Endothelial cell (in vitro differentiated cells): ENCODE measurements around the gene RLN2. TPM values are rescaled to one million over a fixed set of nuclear protein-coding genes. Genes with fewer than 3 reads are reported as not detected.
"Not testable (repeated sequence)": the region's sequence is repeated elsewhere in the genome, so short reads cannot be mapped to it uniquely, and the experiment has no call there.

Source experiments
- DNase-seq: peaks from one replicate; pipeline ENCODE4 v3.0.0; 2021; ENCODE audit warnings: low spot score
- H3K27ac Mint-ChIP-seq: one replicate; pipeline ENCODE4 v1.8.0; 2021; ENCODE audit warnings: mixed read lengths, inconsistent platforms; ENCODE audit not compliant: unreplicated experiment
- H3K27me3 Mint-ChIP-seq: one replicate; pipeline ENCODE4 v1.8.0; 2021; ENCODE audit warnings: mild to moderate bottlenecking, moderate library complexity, mixed read lengths, inconsistent platforms; ENCODE audit not compliant: unreplicated experiment
- H3K36me3 Mint-ChIP-seq: one replicate; pipeline ENCODE4 v1.8.0; 2021; ENCODE audit warnings: mild to moderate bottlenecking, low read depth, mixed read lengths, inconsistent platforms; ENCODE audit not compliant: unreplicated experiment
- H3K4me1 Mint-ChIP-seq: one replicate; pipeline ENCODE4 v1.8.0; 2021; ENCODE audit warnings: mild to moderate bottlenecking, mixed read lengths, inconsistent platforms; ENCODE audit not compliant: unreplicated experiment
- H3K4me3 Mint-ChIP-seq: one replicate; pipeline ENCODE4 v1.8.0; 2021; ENCODE audit warnings: mild to moderate bottlenecking, mixed read lengths, inconsistent platforms; ENCODE audit not compliant: unreplicated experiment
- H3K9me3 Mint-ChIP-seq: one replicate; pipeline ENCODE4 v1.8.0; 2021; ENCODE audit warnings: mixed read lengths, inconsistent platforms; ENCODE audit not compliant: unreplicated experiment
- CTCF ChIP-seq: fragments of 200-600 bp; sonication (generic); IDR thresholded peaks from one replicate; pipeline ENCODE4 v1.5.0; 2021; ENCODE audit warnings: antibody characterized with exemption; ENCODE audit not compliant: unreplicated experiment
- total RNA-seq: library from RNA; stranded (reverse); fragmentation: NEBNext Ultra II Directional; extraction: Animal tissue kit (Norgen Biotek cat#: 25700); gene quantifications from one replicate; pipeline ENCODE4 v1.2.1, GENCODE V29; 2021; ENCODE audit not compliant: unreplicated experiment

Gene RLN2
- total RNA-seq, 1 donor from 2014 or later: 1.4 TPM

- Mint-ChIP-seq H3K27me3 (peaks cover 3% of the 10 kb centered on the region), H3K36me3 (peaks cover 3% of the 10 kb centered on the region), H3K4me1 (no peaks in the 10 kb centered on the region), H3K27ac (no peak overlapping the region), H3K9me3 (no peaks in the 10 kb centered on the region), H3K4me3 (no peak overlapping the region)
- TF ChIP-seq CTCF: no peak
- DNase-seq: peak; percentile 8
These were observed 22.5 kb upstream of the RLN2 start for GRCh38 chr9:5326893-5327548.

GRCh38 chr9:5326187-5326586, 21.7 kb upstream of the RLN2 start:
- DNase-seq: no peak
- no peak for TF ChIP-seq CTCF
- H3K9me3 Mint-ChIP-seq: no peaks in the 10 kb centered on the region
- H3K27me3 Mint-ChIP-seq: peaks cover 3% of the 10 kb centered on the region
- peaks cover 7% of the 10 kb centered on the region for H3K4me1 Mint-ChIP-seq
- H3K36me3 Mint-ChIP-seq: peaks cover 3% of the 10 kb centered on the region
- no peak overlapping the region for H3K27ac Mint-ChIP-seq
- no peak overlapping the region for H3K4me3 Mint-ChIP-seq

- H3K4me1 Mint-ChIP-seq: peaks cover 13% of the 10 kb centered on the region
- not testable (repeated sequence) for H3K9me3 Mint-ChIP-seq, H3K27ac Mint-ChIP-seq, H3K36me3 Mint-ChIP-seq, H3K27me3 Mint-ChIP-seq, H3K4me3 Mint-ChIP-seq
- peak; percentile 6 for DNase-seq
These were observed 17.1 kb upstream of the RLN2 start for GRCh38 chr9:5321601-5322000.

GRCh38 chr9:5321058-5321457, 16.5 kb upstream of the RLN2 start:
- H3K27me3 Mint-ChIP-seq: peaks cover 1% of the 10 kb centered on the region
- no peak overlapping the region for H3K4me3 Mint-ChIP-seq
- peaks cover 13% of the 10 kb centered on the region for H3K4me1 Mint-ChIP-seq
- no peaks in the 10 kb centered on the region for H3K9me3 Mint-ChIP-seq
- no peak for TF ChIP-seq CTCF
- DNase-seq: no peak
- no peak overlapping the region for H3K27ac Mint-ChIP-seq
- no peaks in the 10 kb centered on the region for H3K36me3 Mint-ChIP-seq

- DNase-seq, H3K27ac Mint-ChIP-seq, H3K36me3 Mint-ChIP-seq, H3K9me3 Mint-ChIP-seq, H3K4me3 Mint-ChIP-seq, H3K27me3 Mint-ChIP-seq, H3K4me1 Mint-ChIP-seq: not testable (repeated sequence)
These were observed 11.9 kb upstream of the RLN2 start for GRCh38 chr9:5316406-5316805.

- no peak for TF ChIP-seq CTCF
- no peak for DNase-seq
- Mint-ChIP-seq H3K4me3 (no peak overlapping the region), H3K27me3 (no peaks in the 10 kb centered on the region), H3K27ac (no peak overlapping the region), H3K9me3 (no peaks in the 10 kb centered on the region), H3K36me3 (no peaks in the 10 kb centered on the region), H3K4me1 (peaks cover 5% of the 10 kb centered on the region)
These were observed 10.8 kb upstream of the RLN2 start for GRCh38 chr9:5315187-5315923.
